Effector memory CD8-positive, alpha-beta T cell (primary cell): ENCODE data around the gene PROSER2.
A peak's percentile ranks its signal among the peaks of the same experiment; 100 is the strongest.
"Not testable (repeated sequence)": the region's sequence is repeated elsewhere in the genome, so short reads cannot be mapped to it uniquely, and the experiment has no call there.

Source experiments
- ATAC-seq: fragments of 150-1000 bp; cut with Tn5 transposase; replicated peaks from 2 replicates; pipeline ENCODE4 v1.10.0; 2021; ENCODE audit warnings: mild to moderate bottlenecking, moderate library complexity
- DNase-seq, 3 experiments: peaks; one replicate each; pipeline ENCODE4 v3.0.0; 2021
- H3K27ac Mint-ChIP-seq, 2 donors: one replicate each; pipeline ENCODE4 v1.8.0; 2022; ENCODE audit warnings: mild to moderate bottlenecking in 2 of 2, mixed read lengths in 2 of 2, moderate library complexity in 2 of 2
- H3K27me3 Mint-ChIP-seq, 2 donors: one replicate each; pipeline ENCODE4 v1.8.0; 2022; ENCODE audit warnings: mixed read lengths in 2 of 2
- H3K36me3 Mint-ChIP-seq: one replicate; pipeline ENCODE4 v1.8.0; 2022; ENCODE audit warnings: mild to moderate bottlenecking, moderate library complexity, mixed read lengths; ENCODE audit not compliant: insufficient read depth
- H3K4me1 Mint-ChIP-seq, 2 donors: one replicate each; pipeline ENCODE4 v1.8.0; 2022; ENCODE audit warnings: low read depth in 2 of 2, mixed read lengths in 2 of 2
- H3K4me3 Mint-ChIP-seq, 2 donors: one replicate each; pipeline ENCODE4 v1.8.0; 2022; ENCODE audit warnings: mild to moderate bottlenecking in 2 of 2, mixed read lengths in 2 of 2, moderate library complexity in 2 of 2
- H3K9me3 Mint-ChIP-seq, 2 donors: one replicate each; pipeline ENCODE4 v1.8.0; 2022; ENCODE audit warnings: mixed read lengths in 2 of 2

The PROSER2 gene

DNA sequence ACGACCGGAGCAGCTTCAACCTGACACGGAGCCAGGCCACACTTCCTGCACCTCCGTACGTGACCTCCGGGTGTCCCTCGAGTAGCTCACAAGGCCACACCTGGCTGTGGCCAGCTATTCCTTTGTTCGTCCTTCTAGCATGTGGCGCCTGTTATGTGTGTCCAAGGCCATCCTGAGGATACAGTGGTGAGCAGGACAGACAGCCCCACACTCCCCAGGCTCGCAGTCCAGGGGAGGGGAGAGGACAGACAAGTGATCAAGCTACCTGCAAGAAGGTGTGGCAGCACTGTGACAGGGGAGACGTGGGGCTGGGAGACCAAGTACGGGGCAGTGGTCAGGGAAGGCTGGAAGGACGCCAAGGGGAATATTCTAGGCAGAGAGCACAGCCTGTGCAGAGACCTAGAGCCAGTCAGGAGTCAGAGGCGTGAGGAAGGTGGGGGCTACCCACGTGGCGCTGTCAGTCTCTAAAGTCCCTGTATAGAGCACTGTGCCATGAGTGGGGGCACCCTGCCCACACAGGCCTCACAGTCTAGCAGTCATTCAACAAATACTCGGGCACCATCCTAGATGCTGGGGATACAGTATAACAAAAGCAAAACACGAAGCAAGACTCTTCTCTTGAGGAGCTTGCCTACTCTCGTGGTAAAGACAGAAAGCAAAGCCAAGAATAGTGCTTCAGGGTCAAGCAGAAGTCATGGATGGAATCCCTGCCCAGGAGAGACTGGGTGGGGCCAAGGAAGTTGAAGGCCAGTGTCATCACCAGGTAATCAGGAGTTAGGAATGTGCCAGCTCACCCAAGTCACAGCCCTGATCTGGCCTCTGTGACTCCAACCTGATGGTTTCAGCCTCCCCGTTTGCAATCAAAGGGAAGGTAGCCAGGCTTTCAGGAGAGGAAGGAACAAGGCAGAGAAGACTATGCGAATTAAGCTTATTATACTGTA lies 58.6 kb downstream of the PROSER2 start:
- Mint-ChIP-seq H3K9me3 (no peaks in the 10 kb centered on the region), H3K4me3 (no peak overlapping the region), H3K36me3 (no peaks in the 10 kb centered on the region), H3K4me1 (peaks cover 16 to 17% of the 10 kb centered on the region in 2 donors), H3K27ac (no peak overlapping the region), H3K27me3 (no peaks in the 10 kb centered on the region)
- DNase-seq (no peak), ATAC-seq (no peak)

DNA sequence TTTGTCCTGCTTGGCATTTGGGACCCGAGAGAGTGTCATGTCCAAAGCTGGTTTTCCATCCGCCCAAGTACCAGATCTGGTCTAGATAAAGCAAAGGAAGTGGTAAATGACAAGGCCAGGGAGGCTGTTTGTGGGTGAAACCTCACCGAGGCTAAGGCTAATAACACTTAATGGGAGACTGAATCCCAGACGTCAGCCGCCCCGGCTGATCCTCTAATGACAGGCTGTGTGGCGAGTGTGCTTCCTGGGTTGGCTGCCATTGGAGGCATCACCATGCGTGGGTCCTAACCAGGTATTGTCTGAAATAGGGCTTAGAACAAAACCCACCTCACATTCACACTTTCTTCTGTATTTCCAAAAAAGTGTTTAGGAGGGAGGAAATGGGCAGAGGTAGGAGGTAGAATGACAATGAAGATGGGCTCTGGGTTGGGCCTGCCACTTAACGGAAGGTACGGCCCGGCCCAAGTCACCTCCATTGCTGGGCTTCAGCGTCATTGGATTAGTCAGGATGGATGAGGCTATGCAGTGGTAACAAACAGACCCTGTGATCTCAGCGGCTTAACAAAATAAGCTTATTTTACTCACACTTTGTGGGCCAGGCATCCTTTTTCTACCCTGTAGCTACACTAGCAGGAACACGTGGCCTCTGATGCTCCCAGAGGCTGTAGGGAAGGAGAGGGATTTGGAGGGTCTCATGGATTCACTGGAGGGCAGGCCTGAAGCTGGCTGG lies 59.7 kb downstream of the PROSER2 start:
- Mint-ChIP-seq H3K9me3 (no peaks in the 10 kb centered on the region), H3K4me1 (peaks cover 16 to 17% of the 10 kb centered on the region in 2 donors), H3K27me3 (no peaks in the 10 kb centered on the region), H3K27ac (peak overlapping the region in 1 of 2 donors; percentile 84), H3K36me3 (no peaks in the 10 kb centered on the region), H3K4me3 (no peak overlapping the region)
- DNase-seq (no peak), ATAC-seq (peak; percentile 53)

DNA sequence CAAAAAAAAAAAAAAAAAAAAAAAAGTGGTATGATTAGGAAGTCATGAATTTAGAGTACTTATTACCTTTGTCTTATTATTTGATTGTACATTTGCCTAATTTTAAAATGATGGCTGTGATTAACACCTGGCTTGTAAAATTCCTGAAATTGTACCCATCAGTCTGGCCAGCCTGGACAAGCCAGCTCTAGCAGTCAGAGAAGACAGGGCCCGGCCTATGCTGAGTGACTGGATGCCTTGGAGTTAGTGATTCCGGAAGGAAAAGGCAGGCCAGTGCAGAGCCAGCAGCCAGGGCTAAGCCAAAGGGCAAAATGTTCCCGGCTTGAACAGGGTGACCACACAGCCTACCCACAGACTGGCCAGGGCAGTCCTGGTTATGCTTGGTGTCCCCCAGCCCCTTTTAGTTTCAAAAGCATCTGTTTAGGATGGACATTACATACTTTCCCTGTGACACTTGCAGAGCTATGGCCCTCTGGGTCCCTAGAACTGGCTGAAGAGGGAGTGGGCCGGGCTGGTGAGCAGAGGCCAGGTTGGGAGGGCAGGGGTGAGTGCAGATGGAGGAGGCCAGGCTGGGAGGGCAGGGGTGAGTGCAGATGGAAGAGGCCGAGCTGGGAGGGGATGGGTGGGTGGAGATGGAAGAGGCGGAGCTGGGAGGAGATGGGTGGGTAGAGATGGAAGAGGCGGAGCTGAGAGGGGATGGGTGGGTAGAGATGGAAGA lies 61.7 kb downstream of the PROSER2 start:
- Mint-ChIP-seq H3K9me3 (no peaks in the 10 kb centered on the region), H3K27ac (no peak overlapping the region), H3K27me3 (no peaks in the 10 kb centered on the region), H3K36me3 (no peaks in the 10 kb centered on the region), H3K4me1 (peaks cover 16 to 17% of the 10 kb centered on the region in 2 donors), H3K4me3 (no peak overlapping the region)
- no peak for ATAC-seq
- no peak for DNase-seq

DNA sequence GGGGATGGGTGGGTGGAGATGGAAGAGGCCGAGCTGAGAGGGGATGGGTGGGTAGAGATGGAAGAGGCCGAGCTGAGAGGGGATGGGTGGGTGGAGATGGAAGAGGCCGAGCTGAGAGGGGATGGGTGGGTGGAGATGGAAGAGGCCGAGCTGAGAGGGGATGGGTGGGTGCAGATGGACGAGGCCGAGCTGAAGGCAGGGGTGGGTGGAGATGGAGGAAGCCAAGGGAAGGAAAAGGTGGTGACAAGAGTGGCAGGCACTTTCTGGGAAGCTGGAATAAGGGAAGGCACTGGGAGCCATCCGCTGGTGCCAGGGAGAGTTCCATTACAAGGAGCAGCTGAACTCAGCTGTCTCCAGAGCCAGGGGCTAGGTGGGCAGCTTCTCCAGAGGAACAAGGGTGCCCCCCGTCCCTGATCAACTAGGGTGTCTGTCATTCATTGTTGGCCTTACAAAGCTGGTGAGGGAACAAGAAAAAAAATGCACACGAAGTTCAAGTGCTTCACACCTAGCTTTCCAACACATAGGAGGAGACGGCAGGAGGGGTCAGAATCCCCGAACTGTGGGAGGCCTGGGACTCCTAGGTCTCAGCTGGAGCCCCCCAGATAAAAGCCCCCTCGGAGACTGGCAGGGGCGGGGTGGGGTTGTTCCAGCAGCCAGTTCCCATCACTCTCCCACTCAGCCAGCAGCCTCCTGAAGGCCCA lies 62.4 kb downstream of the PROSER2 start:
- Mint-ChIP-seq H3K9me3 (no peaks in the 10 kb centered on the region), H3K27ac (no peak overlapping the region), H3K4me1 (peaks cover 15 to 17% of the 10 kb centered on the region in 2 donors), H3K27me3 (no peaks in the 10 kb centered on the region), H3K4me3 (no peak overlapping the region), H3K36me3 (no peaks in the 10 kb centered on the region)
- DNase-seq (no peak), ATAC-seq (no peak)

DNA sequence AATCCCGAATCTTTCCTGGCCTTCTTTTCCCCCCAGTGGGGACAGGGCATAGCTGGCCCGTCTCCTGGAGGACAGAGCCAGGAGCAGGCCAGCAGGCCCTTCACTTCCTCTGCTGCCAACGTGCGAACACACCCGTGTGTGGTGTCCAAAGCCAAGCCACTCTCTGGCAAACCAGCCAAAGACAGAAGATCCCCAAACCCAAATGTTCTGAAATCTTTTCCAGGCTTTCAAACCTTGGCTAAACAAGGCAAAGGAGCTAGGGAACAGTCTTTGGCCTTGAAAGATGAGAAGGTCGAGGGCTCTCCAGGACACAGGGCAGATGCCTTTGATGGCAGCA lies 63.0 kb downstream of the PROSER2 start:
- Mint-ChIP-seq H3K4me1 (peaks cover 13 to 17% of the 10 kb centered on the region in 2 donors), H3K27ac (no peak overlapping the region), H3K4me3 (no peak overlapping the region), H3K9me3 (no peaks in the 10 kb centered on the region), H3K27me3 (no peaks in the 10 kb centered on the region), H3K36me3 (no peaks in the 10 kb centered on the region)
- no peak for ATAC-seq
- no peak for DNase-seq

DNA sequence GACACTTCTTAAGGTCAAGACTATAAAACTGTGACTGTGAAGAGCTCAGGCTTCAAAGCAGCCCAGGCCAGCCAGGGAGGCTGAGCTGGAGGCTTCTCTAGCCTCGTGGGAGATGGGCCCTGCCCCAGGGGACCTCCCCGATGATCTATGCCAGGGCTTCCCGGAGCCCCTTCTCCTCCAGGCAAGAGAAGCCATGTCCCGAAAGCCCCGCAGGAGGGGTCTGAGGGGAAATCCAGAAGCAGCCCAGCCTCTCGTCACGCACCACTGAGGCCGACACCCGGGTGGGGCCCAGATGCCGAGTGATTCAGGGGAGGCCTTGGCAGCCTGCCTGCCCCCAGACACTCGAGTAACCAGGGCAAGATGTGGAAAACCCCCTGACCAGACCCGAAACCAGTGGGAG lies 63.7 kb downstream of the PROSER2 start:
- Mint-ChIP-seq H3K27ac (no peak overlapping the region), H3K4me1 (peaks cover 11 to 13% of the 10 kb centered on the region in 2 donors), H3K36me3 (no peaks in the 10 kb centered on the region), H3K9me3 (no peaks in the 10 kb centered on the region), H3K27me3 (no peaks in the 10 kb centered on the region), H3K4me3 (no peak overlapping the region)
- DNase-seq (no peak), ATAC-seq (no peak)

DNA sequence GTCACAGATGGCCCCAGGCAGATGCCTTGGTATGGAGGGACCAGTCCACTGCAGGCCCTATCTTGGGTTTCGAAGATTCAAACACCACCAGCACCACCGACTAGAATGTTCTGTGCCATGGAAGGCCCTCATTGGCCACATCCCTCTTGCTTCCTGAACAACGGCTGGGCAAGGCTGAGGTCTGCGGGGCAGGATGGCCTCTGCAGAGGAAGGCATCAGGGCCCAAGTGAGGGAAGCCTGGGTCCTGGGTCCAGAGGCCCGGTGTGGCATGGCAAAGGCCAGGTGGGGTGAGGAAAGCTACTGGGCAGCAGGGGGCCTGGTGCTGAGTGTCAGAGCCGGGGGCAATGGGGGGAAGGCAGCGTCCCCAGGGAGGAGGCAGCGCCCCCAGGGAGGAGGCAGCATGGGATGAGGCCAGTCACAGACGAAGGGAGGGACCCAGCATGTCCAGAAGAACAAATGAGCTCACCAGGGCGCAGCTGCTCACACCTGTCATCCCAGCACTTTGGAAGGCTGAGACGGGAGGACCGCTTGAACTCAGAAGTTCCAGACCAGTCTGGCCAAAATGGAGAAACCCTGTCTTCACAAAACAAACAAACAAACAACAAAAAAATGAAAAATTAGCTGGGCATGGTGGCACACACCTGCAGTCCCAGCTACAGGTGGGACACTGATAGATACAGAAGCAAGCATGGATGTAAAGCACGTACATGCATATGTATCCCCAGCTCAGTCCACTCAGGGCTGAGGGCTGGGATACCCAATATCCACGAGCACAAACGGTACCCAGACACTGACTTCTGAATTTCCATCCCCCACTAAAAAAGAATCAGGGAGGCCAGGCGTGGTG lies 64.4 kb downstream of the PROSER2 start:
- H3K27ac Mint-ChIP-seq = peak overlapping the region in 1 of 2 donors; percentile 65
- H3K36me3 Mint-ChIP-seq = no peaks in the 10 kb centered on the region
- DNase-seq = no peak
- ATAC-seq = no peak
- no peaks in the 10 kb centered on the region for H3K9me3 Mint-ChIP-seq
- H3K4me3 Mint-ChIP-seq = no peak overlapping the region
- H3K27me3 Mint-ChIP-seq = no peaks in the 10 kb centered on the region
- peaks cover 5% of the 10 kb centered on the region in 2 donors for H3K4me1 Mint-ChIP-seq

DNA sequence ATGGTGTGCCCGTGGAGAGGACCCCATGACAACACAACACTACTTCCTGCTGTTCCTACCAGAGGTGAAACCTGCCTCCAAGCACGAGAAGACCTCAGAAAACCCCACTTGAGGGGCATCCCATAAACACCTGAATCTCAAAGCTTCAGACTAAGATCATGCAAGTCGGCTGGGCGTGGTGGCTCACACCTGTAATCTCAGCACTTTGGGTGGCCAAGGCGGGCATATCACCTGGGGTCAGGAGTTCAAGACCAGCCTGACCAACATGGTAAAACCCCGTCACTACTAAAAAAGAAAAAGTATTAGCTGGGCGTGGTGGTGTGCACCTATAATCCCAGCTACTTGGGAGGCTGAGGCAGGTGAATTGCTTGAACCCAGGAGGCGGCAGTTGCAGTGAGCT lies 66.1 kb downstream of the PROSER2 start:
- not testable (repeated sequence) for H3K27ac Mint-ChIP-seq

DNA sequence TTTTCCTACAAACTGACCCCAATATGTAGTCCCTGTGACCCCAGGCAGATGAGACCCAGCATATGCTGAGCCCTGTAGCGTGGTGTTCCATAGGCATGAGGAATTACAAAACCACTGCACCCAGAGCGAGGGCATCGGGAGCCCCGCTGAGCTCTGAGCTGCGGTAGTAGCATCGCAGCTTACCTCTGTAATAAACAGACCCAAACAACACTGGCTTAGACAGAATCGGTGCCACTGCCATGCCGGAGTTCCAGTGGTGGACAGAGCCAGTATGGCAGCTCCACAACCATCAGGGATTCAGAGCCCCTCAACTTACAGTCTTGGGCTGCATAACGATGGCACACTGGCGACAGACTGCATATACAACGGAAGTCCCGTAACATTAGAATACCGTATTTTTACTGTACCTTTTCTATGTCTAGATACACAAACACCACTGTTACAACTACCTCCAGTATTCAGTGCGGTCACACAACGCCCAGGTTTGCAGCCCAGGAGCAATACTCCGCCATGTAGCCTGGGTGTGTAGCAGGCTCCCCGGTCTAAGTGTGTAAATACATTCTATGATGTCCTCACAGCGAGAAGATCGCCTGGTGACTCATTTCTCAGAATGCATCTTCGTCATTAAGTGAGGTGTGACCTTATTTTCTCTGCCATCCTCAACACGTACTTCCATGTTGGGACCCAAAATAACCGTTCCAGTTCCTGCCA lies 68.8 kb downstream of the PROSER2 start:
- Mint-ChIP-seq H3K27me3 (no peaks in the 10 kb centered on the region), H3K4me3 (no peak overlapping the region), H3K27ac (no peak overlapping the region), H3K4me1 (no peaks in the 10 kb centered on the region), H3K9me3 (no peaks in the 10 kb centered on the region), H3K36me3 (no peaks in the 10 kb centered on the region)
- ATAC-seq (no peak), DNase-seq (no peak)

More for the DNA sequence above, 66.1 kb downstream of the PROSER2 start:
- not testable (repeated sequence) for ATAC-seq, H3K27me3 Mint-ChIP-seq, H3K4me1 Mint-ChIP-seq, H3K36me3 Mint-ChIP-seq, H3K9me3 Mint-ChIP-seq, H3K4me3 Mint-ChIP-seq, DNase-seq

DNA sequence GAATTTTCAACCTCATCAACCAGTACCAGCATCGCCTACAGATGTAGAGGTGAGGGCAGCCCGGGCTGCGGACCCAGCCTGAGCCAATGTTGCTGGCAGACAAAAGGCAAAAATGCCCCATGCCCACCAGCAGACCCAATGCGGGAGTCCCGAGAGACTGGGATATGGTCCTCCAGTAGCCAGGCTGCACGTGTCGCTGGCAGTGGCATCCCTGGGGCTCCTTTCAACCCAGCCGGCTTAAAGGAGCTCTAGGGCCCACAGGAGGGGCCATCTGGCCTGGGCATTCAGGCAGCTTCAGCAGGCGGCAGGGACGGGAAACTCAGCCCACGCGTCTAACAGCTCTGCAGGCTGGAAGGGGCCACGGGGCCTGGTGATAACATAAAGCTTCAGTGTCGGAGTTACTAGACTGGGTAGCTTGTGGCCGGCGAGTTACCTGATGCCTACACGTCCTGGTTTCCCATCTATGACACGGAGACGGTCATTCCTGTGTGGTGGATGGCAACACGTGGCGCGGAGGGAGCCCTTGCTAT lies 70.7 kb downstream of the PROSER2 start:
- no peak overlapping the region for H3K27ac Mint-ChIP-seq
- no peaks in the 10 kb centered on the region for H3K9me3 Mint-ChIP-seq

DNA sequence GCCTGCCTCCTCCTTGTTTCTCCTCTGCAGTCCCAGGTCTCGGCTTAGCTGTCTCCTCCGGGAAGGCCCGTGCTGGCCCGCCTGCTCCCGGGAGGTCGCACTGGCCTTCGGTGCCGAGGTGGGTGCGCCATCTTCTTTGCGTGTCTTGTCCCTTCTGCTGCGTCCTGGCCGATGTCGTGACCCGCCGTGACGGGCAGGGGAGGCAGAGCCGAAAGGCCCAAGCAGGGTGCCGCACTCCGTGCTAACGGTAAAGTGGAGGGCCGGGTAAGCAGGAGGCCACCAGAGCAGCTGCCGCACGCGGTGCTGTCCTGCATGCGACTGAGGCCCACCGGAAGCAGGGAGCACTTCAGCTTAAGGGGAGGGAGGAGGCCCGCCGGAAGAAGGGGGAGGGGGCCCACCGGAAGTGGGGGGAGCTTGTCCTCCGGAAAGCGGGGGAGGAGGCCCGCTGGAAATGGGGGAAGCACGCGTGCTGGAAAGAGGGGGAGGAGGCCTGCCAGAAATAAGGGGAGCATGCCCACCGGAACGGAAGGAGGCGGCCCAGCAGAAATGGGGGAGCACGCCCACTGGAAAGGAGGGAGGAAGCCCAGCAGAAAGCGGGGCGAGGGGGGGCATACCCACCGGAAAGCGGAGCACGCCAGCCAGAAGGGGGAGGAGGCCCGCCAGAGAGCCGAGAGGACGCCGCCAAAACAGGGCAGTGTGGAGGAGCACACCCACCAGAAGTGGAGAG lies 71.4 kb downstream of the PROSER2 start:
- ATAC-seq (no peak), DNase-seq (no peak)
- no peaks in the 10 kb centered on the region for H3K36me3 Mint-ChIP-seq
- H3K4me3 Mint-ChIP-seq = no peak overlapping the region
- no peaks in the 10 kb centered on the region for H3K9me3 Mint-ChIP-seq
- no peaks in the 10 kb centered on the region for H3K4me1 Mint-ChIP-seq
- H3K27me3 Mint-ChIP-seq = no peaks in the 10 kb centered on the region
- H3K27ac Mint-ChIP-seq = no peak overlapping the region

More for the DNA sequence above, 70.7 kb downstream of the PROSER2 start:
- DNase-seq = no peak
- H3K4me3 Mint-ChIP-seq = no peak overlapping the region
- H3K27me3 Mint-ChIP-seq = no peaks in the 10 kb centered on the region
- H3K36me3 Mint-ChIP-seq = no peaks in the 10 kb centered on the region
- no peaks in the 10 kb centered on the region for H3K4me1 Mint-ChIP-seq
- ATAC-seq = no peak
